ENCODE data around the gene LYRM4.

The LYRM4 gene

GRCh38 chr6:5286780-5287179 is 26.0 kb upstream of the LYRM4 start:
- Mint-ChIP-seq H3K36me3 (ENCODE audit: low read depth) (no peaks in the 10 kb centered on the region), H3K4me1 (peaks cover 6% of the 10 kb centered on the region), H3K27me3 (ENCODE audit: low read depth) (peaks cover 4% of the 10 kb centered on the region), H3K27ac (no peak overlapping the region), H3K9me3 (no peaks in the 10 kb centered on the region), H3K4me3 (no peak overlapping the region)
- TF ChIP-seq CTCF (IDR thresholded peaks at IDR 0.05; ENCODE audit: unreplicated experiment in 3 of 3): no peak

GRCh38 chr6:5285526-5285925 is 24.8 kb upstream of the LYRM4 start:
- peaks cover under 1% of the 10 kb centered on the region for H3K27me3 Mint-ChIP-seq (ENCODE audit: low read depth)
- H3K4me1 Mint-ChIP-seq: peaks cover 6% of the 10 kb centered on the region
- no peak overlapping the region for H3K27ac Mint-ChIP-seq
- no peak for TF ChIP-seq CTCF (IDR thresholded peaks at IDR 0.05; ENCODE audit: unreplicated experiment in 3 of 3)
- H3K36me3 Mint-ChIP-seq (ENCODE audit: low read depth): no peaks in the 10 kb centered on the region
- no peak overlapping the region for H3K4me3 Mint-ChIP-seq
- no peaks in the 10 kb centered on the region for H3K9me3 Mint-ChIP-seq

GRCh38 chr6:5285081-5285480 is 24.3 kb upstream of the LYRM4 start:
- no peak overlapping the region for H3K4me3 Mint-ChIP-seq
- no peaks in the 10 kb centered on the region for H3K27me3 Mint-ChIP-seq (ENCODE audit: low read depth)
- H3K27ac Mint-ChIP-seq: no peak overlapping the region
- H3K9me3 Mint-ChIP-seq: no peaks in the 10 kb centered on the region
- no peaks in the 10 kb centered on the region for H3K36me3 Mint-ChIP-seq (ENCODE audit: low read depth)
- peaks cover 6% of the 10 kb centered on the region for H3K4me1 Mint-ChIP-seq
- no peak for TF ChIP-seq CTCF (IDR thresholded peaks at IDR 0.05; ENCODE audit: unreplicated experiment in 3 of 3)

- H3K36me3 Mint-ChIP-seq (ENCODE audit: low read depth): peaks cover 3% of the 10 kb centered on the region
Measured at GRCh38 chr6:5282191-5282623, 21.5 kb upstream of the LYRM4 start.

GRCh38 chr6:5280920-5281319 is 20.2 kb upstream of the LYRM4 start:
- Mint-ChIP-seq H3K9me3 (no peaks in the 10 kb centered on the region), H3K36me3 (ENCODE audit: low read depth) (peaks cover 3% of the 10 kb centered on the region), H3K27ac (no peak overlapping the region), H3K4me1 (no peaks in the 10 kb centered on the region), H3K4me3 (no peak overlapping the region), H3K27me3 (ENCODE audit: low read depth) (no peaks in the 10 kb centered on the region)
- no peak for TF ChIP-seq CTCF (IDR thresholded peaks at IDR 0.05; ENCODE audit: unreplicated experiment in 3 of 3)

More at GRCh38 chr6:5282191-5282623, 21.5 kb upstream of the LYRM4 start:
- TF ChIP-seq CTCF (IDR thresholded peaks at IDR 0.05; ENCODE audit: unreplicated experiment in 3 of 3): no peak
- no peak overlapping the region for H3K4me3 Mint-ChIP-seq
- H3K27ac Mint-ChIP-seq: no peak overlapping the region
- peaks cover 2% of the 10 kb centered on the region for H3K4me1 Mint-ChIP-seq
- no peaks in the 10 kb centered on the region for H3K27me3 Mint-ChIP-seq (ENCODE audit: low read depth)
- no peaks in the 10 kb centered on the region for H3K9me3 Mint-ChIP-seq

GRCh38 chr6:5279891-5280338 is 19.2 kb upstream of the LYRM4 start:
- H3K27me3 Mint-ChIP-seq (ENCODE audit: low read depth): no peaks in the 10 kb centered on the region
- no peak for TF ChIP-seq CTCF (IDR thresholded peaks at IDR 0.05; ENCODE audit: unreplicated experiment in 3 of 3)

More at GRCh38 chr6:5279891-5280338, 19.2 kb upstream of the LYRM4 start:
- H3K4me3 Mint-ChIP-seq: no peak overlapping the region
- H3K9me3 Mint-ChIP-seq: no peaks in the 10 kb centered on the region
- H3K36me3 Mint-ChIP-seq (ENCODE audit: low read depth): peaks cover 3% of the 10 kb centered on the region
- no peak overlapping the region for H3K27ac Mint-ChIP-seq
- no peaks in the 10 kb centered on the region for H3K4me1 Mint-ChIP-seq
